ENCODE measurements around the gene AMDHD2.

The AMDHD2 gene

GRCh38 chr16:2500430-2500917 lies 19.7 kb upstream of the AMDHD2 start:
- DNase-seq = no peak

GRCh38 chr16:2500918-2501750 lies 19.0 kb upstream of the AMDHD2 start:
- peak; percentile 73 to 76 for DNase-seq

DNA sequence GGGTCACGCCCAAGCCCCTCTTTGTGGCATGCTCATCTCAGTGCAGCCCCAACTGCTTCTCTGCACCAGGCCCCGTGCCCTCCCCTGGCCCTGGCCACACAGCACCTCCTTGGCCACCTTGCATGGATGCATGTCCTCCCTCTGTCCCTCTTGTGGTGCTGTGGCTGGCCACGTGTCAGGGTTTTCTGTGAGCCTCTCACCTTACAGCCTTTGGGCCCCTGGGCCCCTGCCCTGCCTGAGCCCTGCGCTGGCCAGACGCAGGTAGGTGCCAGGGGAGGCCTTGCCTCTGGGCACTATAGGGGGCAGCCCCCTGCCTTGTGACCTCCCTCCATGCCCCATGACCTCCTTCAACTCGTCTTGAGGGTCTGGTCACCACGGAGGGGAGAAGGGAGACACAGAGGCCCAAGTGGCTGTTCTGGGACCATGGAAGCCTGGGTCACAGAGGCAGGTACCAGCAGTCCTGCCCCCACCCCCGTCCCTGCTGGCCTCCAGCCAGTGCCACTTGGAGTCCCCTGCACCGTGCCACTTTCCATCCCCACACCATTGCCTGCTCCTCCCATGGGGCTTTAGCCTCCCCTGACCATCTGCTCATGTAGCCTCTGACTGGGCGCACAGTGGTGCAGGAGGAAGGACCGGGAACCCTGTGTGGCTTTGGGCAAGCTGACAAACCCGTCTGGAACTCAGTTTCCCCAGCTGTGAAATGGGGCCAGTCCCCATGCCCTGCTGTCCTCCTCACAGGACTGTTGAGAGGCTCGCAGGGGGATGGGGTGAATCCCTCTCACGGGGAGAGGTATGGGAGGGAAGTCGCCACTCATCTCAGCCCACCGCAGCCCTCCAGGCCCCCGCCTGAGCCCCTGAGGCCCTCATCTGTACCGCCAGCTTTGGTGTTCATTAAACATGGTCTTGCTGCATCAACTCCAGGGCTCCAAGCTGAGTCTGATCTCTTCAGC lies 17.9 kb upstream of the AMDHD2 start:
- no peak for DNase-seq

GRCh38 chr16:2505695-2506094 lies 14.5 kb upstream of the AMDHD2 start:
- no peak for DNase-seq

DNA sequence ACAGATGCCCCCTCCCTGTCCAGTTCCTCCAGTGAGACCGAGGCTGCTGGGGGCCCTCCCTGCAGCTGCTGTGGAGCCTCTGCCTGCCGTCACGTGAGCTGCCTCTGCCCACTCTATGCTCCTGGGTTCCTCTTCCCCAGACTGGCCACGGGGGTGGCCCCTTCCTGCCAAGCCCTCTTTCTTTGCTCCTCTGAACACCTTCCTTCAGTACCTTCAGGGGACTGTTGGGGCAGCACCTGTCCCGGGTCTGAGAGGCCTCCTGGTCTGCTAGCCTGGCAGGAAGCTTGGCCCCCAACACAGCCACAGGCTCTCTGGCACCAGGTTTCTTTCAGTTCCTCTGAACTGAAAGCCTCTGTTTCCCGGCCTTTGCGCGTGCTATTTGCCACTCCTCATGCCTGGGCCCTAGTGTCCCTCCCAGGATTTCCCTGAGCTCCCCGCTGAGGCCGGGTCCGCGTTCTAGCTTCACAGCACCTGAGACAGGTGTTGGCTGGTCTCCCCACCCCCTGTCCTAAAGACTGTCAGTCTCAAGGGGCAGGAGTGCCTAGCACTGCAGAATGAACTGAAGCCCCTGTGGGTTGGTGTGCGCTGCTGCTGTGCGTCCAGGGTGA lies 13.0 kb upstream of the AMDHD2 start:
- DNase-seq = no peak

GRCh38 chr16:2507665-2508064 lies 12.5 kb upstream of the AMDHD2 start:
- no peak for DNase-seq

DNA sequence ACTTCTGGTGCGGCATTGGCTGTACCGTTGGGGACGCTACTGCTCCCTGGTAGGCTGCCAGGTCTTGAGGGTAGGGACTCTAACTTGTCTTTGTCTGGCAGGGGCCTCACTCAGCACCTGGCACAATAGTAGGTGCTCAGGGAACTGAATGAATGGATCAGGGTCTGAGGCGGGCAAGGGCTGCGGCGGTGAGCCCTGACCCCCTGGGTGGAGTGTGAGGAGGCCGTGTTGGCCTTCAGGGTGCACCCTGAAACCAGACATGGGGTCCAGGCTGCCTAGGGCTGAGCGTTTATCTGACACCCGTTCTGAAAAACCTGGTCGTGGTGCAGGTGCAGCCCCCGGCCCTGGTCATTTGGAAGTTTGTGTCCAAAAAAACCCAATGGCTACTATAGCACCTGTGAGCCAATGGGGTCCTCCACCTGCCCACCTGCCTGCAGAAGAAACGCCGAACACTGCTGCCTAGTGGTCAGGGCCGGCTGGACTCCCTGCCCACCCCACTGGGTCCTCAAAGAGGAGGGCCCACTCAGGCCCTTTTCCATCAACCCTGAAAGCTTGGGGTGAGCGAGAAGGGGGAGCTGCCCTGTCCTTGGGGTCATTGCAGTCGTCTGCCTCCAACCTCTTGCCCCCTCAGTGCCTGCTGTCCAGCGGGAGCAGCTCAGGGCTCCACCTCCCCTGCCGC lies 11.3 kb upstream of the AMDHD2 start:
- DNase-seq = no peak

DNA sequence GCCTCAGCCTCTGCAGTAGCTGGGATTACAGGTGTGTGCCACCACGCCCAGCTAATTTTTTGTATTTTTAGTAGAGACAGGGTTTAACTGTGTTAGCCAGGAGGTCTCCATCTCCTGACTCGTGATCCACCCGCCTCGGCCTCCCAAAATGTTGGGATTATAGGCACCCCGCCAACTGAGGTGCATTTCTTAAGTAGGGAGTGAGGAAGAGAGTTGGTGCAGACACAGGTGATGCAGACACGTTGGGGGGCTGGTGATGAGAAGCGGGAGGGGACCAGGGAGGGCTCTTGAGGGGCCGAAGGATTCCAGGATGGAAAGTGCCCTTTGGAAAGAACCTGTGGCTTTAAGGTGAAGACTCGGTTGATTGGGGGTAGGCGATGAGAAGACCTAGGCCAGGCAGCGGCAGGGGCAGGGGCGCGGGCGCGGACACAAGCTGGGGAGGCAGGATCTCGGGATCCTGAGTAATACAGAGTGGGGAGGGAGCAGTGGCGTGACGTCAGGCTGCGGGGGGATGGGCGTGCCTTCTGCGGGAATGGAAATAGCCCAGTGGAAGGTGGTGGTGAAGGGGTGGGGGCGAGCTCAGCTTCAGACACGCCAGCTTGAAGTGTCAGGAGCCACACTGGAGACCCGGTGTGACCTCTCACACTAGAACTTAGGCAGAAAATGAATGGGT lies 8.9 kb upstream of the AMDHD2 start:
- DNase-seq = no peak

DNA sequence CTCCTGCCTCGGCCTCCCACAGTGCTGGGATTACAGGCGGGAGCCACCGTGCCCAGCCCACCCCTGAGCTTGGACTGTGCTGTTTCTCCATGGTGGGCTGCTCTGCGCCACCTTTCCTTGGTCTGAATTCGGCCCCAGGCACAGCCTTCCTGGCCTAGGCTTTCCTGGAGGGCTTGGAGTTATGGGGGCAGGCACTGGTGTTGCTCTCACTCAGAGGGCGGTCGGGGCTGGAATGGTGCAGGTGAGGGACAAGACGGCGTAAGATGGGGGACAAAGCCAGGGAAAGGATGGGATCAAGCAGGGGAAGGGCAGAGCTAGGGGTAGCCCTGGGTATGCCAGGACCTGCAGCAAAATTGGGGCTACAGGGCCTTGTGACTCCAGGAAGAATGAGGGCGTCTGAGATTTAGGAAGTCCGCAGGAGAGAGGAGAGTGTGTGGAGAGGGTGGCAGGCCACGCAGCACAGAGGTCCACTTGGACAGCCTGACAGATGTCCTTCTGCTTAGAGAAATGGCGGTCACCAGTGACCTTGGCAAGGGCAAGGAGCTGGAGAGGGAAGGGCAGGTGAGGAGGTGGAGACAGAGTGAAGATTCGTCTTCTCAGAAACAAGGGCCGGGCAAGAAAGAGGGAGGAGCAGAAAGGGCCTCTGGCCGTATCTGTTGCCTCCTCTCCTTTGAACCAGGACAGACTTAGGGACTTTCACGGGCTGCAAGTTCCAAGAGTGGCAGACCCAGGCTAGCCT lies 8.0 kb upstream of the AMDHD2 start:
- no peak for DNase-seq

- no peak for DNase-seq
Measured at GRCh38 chr16:2512735-2513404, 7.3 kb upstream of the AMDHD2 start.

DNA sequence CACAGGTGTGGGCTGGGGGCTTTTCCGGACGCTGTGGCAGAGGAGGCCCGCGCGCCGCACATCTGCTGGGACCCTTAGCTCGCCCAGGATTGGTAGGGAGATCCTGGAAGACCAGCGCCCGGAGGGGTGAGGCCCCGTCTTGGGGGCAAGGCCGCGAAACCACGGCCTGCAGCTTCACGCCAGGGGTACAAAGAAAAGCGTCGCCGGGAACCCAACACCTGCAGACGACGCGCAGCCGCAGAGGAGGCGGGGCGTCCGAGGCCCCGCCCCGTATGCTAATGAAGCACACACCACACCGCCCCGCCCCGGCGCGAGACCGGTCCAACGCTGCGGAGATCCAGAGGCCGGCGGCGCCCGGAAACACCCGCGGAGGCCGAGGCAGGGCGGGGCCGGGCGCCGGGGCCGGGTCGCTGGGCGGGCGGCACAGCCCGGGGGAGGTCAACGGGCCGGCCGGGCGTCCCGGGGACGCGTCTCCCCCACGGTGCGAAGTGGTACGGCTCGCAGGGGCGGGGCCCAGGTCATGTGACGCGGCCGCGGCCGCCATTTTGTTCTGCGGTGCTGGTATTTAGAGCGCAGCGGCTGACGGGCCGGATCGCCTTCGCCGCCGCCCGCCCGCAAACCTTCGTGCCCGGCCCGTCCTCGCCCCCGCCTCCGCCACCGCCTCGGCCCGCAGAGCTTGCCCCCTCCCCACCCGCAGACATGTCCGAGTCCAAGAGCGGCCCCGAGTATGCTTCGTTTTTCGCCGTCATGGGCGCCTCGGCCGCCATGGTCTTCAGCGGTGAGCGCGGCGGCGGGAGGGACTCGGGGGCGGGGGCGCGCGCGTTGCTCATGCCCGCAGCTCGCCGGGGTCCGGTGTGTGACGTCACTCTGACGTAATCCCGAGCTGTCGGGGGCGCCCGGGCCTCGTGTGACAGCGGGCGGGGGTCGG lies 6.5 kb upstream of the AMDHD2 start, which contains the start of gene ATP6V0C:
Gene ATP6V0C (plus strand): TSS at position 548 of the 928 bp plus-strand sequence. CDS start 152 bp downstream, at position 700.
- peak; percentile 93 to 95 for DNase-seq

- DNase-seq = peak in 1 of 2 experiments; percentile 26
Measured at GRCh38 chr16:2514333-2515179, 5.6 kb upstream of the AMDHD2 start.

- no peak for DNase-seq
Measured at GRCh38 chr16:2515180-2515851, 4.9 kb upstream of the AMDHD2 start.

DNA sequence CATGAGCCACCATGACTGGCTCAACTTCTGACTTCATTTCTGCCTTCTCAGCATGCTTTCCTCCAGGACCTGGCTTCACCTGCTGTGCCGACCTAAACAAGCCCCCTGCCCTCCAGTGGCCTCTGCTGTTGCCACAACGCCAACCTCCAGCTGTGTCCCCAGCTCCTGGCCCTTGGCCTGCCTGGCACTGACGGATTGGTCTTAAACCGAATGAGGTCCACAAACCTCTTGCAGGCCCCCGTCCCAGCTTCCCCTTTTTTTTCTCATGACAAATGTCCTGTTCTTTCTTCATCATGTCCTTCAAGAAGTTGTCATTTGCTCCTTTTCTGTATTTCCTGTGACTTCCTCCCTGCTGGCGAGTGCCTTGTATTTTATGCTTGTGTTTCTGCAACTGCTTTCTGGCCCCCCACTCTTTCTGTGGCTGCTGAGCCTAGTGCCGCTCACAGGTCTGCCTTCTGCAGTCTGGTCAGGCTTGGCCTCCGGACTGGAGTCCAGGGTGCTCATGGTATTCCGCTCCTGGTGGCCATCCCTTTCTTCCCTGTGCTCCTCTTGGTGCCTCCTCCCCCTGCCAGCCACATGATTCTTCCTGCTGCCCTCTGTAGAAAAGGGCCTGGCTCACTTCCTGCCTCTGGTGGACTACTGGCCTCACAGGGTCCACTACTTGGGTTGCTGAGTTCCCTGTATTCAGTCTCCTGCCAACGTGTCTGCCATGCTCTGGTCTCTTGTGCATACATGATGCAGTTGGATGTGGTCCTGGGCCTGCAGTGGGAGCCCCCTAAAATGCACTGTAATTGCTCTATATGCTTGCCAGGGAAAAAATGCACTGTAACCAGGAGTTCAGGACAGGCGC lies 3.6 kb upstream of the AMDHD2 start:
- DNase-seq = no peak

DNA sequence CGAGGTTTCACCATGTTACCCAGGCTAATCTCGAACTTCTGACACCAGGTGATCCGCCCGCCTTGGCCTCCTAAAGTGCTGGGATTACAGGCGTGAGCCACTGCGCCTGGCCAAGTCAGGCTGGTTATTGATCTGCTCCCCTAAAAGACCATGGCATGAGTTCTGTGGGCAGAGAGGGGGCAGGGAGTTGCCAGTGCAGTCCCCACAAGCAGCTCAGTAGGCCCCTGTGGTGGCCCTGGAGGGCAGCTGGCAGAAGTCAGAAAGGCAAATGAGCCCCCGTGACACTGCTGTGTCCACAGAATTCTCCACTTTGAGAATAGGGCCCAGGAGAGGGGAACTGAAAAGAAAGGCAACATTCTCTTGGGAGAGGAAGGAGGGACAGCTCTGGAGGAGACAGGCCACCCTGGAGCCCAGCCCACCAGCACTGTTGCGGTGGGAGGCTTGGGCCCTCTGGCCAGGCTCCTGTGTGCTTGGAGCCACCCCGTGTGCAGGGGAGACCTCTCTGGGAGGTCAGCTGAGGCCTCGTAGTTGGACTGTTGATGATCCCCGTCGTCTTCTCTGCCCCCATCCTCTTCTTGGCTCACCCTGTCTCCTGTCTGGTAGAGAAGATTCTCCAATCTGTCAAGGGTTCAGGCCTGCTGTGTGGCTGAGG lies 2.1 kb upstream of the AMDHD2 start:
- DNase-seq = no peak

All from NCI-H2081 (cell line).